Jurkat, Clone E6-1 (cell line): Measurements from ENCODE around the gene LSM14A.
"Not testable (repeated sequence)": the region's sequence is repeated elsewhere in the genome, so short reads cannot be mapped to it uniquely, and the experiment has no call there.

Experiments used
- DNase-seq: peaks from one replicate; pipeline ENCODE4 v3.0.0-alpha.2; 2011; ENCODE audit warnings: low read depth, low spot score
- H3K4me3 ChIP-seq: 2 replicates; pipeline ENCODE4 v1.5.1; 2011; ENCODE audit warnings: mild to moderate bottlenecking, low read length, control low read depth, moderate library complexity

LSM14A gene

GRCh38 chr19:34243876-34244578 is 71.7 kb downstream of the LSM14A start:
- H3K4me3 ChIP-seq, result no peak overlapping the region
- no peak for DNase-seq

GRCh38 chr19:34244611-34245299 is 72.5 kb downstream of the LSM14A start:
- H3K4me3 ChIP-seq, result no peak overlapping the region

GRCh38 chr19:34246340-34246739 is 74.0 kb downstream of the LSM14A start:
- no peak for DNase-seq
- H3K4me3 ChIP-seq, result no peak overlapping the region

More at GRCh38 chr19:34244611-34245299, 72.5 kb downstream of the LSM14A start:
- DNase-seq, result no peak

GRCh38 chr19:34248941-34249340 is 76.6 kb downstream of the LSM14A start:
- H3K4me3 ChIP-seq, result no peak overlapping the region
- DNase-seq, result no peak

GRCh38 chr19:34253167-34253566 is 80.9 kb downstream of the LSM14A start:
- not testable (repeated sequence) for H3K4me3 ChIP-seq, DNase-seq

- H3K4me3 ChIP-seq, result peak overlapping the region; percentile 73
- DNase-seq, result not testable (repeated sequence)
These were observed 81.4 kb downstream of the LSM14A start for GRCh38 chr19:34253681-34254045.

- H3K4me3 ChIP-seq, result peak within 1 kb of the TSS; percentile 73
- DNase-seq, result peak; percentile 44
These were observed 81.9 kb downstream of the LSM14A start, which contains the start of gene GARRE1 for GRCh38 chr19:34254046-34254697. Gene GARRE1, plus strand, starts transcription at chr19:34254554. Its CDS starts 45,920 bp downstream, at chr19:34300474.

GRCh38 chr19:34254698-34255432 is 82.6 kb downstream of the LSM14A start:
- no peak for DNase-seq
- H3K4me3 ChIP-seq, result peak overlapping the region; percentile 73

GRCh38 chr19:34255546-34255945 is 83.2 kb downstream of the LSM14A start:
- peak overlapping the region; percentile 73 for H3K4me3 ChIP-seq
- no peak for DNase-seq

- H3K4me3 ChIP-seq, result no peak overlapping the region
- DNase-seq, result no peak
These were observed 84.7 kb downstream of the LSM14A start for GRCh38 chr19:34256835-34257558.

GRCh38 chr19:34257559-34257924 is 85.2 kb downstream of the LSM14A start:
- no peak overlapping the region for H3K4me3 ChIP-seq

GRCh38 chr19:34259367-34260095 is 87.2 kb downstream of the LSM14A start:
- DNase-seq, result no peak
- H3K4me3 ChIP-seq, result no peak overlapping the region

More at GRCh38 chr19:34257559-34257924, 85.2 kb downstream of the LSM14A start:
- no peak for DNase-seq

- DNase-seq, result no peak
- no peak overlapping the region for H3K4me3 ChIP-seq
These were observed 88.5 kb downstream of the LSM14A start for GRCh38 chr19:34260771-34261173.

- no peak overlapping the region for H3K4me3 ChIP-seq
- DNase-seq, result no peak
These were observed 89.2 kb downstream of the LSM14A start for GRCh38 chr19:34261334-34262109.

- DNase-seq, result no peak
- no peak overlapping the region for H3K4me3 ChIP-seq
These were observed 91.5 kb downstream of the LSM14A start for GRCh38 chr19:34263745-34264237.

GRCh38 chr19:34265221-34265650 is 92.9 kb downstream of the LSM14A start:
- DNase-seq, result no peak
- H3K4me3 ChIP-seq, result no peak overlapping the region

- H3K4me3 ChIP-seq, result no peak overlapping the region
- no peak for DNase-seq
These were observed 96.8 kb downstream of the LSM14A start for GRCh38 chr19:34269081-34269480.
